Glutamatergic neuron (in vitro differentiated cells): ENCODE data around the gene GRM4. TPM values are rescaled to one million over a fixed set of nuclear protein-coding genes. Genes with fewer than 3 reads are reported as not detected.

Experiments used
- DNase-seq: peaks from one replicate; pipeline ENCODE4 v3.0.0; 2022
- H3K27ac Mint-ChIP-seq: one replicate; pipeline ENCODE4 v1.8.0; 2020; ENCODE audit warnings: mild to moderate bottlenecking, mixed read lengths, inconsistent platforms; ENCODE audit not compliant: unreplicated experiment
- H3K27me3 Mint-ChIP-seq: one replicate; pipeline ENCODE4 v1.8.0; 2020; ENCODE audit warnings: mild to moderate bottlenecking, moderate library complexity, mixed read lengths, inconsistent platforms; ENCODE audit not compliant: unreplicated experiment
- H3K36me3 Mint-ChIP-seq: one replicate; pipeline ENCODE4 v1.8.0; 2020; ENCODE audit warnings: mild to moderate bottlenecking, mixed read lengths, inconsistent platforms; ENCODE audit not compliant: unreplicated experiment
- H3K4me1 Mint-ChIP-seq: one replicate; pipeline ENCODE4 v1.8.0; 2020; ENCODE audit warnings: mild to moderate bottlenecking, low read depth, mixed read lengths, inconsistent platforms; ENCODE audit not compliant: unreplicated experiment
- H3K4me3 Mint-ChIP-seq: one replicate; pipeline ENCODE4 v1.8.0; 2020; ENCODE audit warnings: mild to moderate bottlenecking, mixed read lengths, inconsistent platforms; ENCODE audit not compliant: unreplicated experiment
- H3K9me3 Mint-ChIP-seq: one replicate; pipeline ENCODE4 v1.8.0; 2020; ENCODE audit warnings: mild to moderate bottlenecking, moderate library complexity, mixed read lengths, inconsistent platforms; ENCODE audit not compliant: unreplicated experiment
- total RNA-seq: library from RNA; stranded (reverse); fragmentation: NEBNext Ultra II Directional; extraction: Animal tissue kit (Norgen Biotek cat#: 25700); gene quantifications from one replicate; pipeline ENCODE4 v1.2.1, GENCODE V29; 2021; ENCODE audit not compliant: unreplicated experiment
- TF ChIP-seq, protein P1 (sequence below): fragments of 200-600 bp; sonication (generic); IDR thresholded peaks from one replicate; pipeline ENCODE4 v1.5.0; 2021; ENCODE audit not compliant: partially characterized antibody, unreplicated experiment

Gene GRM4
- total RNA-seq, 1 donor from 2014 or later: 119 TPM

DNA sequence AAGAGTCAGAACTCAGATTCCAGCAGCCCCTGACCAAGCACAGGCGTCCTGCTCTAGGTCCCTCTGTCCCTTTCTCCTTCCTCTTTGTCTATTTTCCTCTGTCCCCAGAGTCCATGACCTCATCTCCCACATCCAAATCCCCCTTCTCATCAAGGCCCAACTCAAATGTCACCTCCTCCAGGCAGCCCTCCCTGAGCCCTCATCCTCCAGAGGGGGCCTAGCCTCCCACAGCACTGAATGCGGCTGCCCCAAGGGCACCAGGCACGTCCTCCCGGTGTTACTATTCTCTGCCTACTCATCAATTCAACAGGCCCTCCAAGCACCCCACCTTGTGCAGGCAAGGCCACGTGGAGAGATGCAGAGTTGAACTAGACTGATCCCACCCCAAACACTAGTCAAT lies 49.7 kb downstream of the GRM4 start:
- Mint-ChIP-seq H3K4me3 (peak overlapping the region; percentile 21), H3K27me3 (peaks cover 16% of the 10 kb centered on the region), H3K9me3 (peaks cover 8% of the 10 kb centered on the region), H3K27ac (peak overlapping the region; percentile 70), H3K4me1 (peaks cover 31% of the 10 kb centered on the region), H3K36me3 (no peaks in the 10 kb centered on the region)
- TF ChIP-seq, protein P1, sequence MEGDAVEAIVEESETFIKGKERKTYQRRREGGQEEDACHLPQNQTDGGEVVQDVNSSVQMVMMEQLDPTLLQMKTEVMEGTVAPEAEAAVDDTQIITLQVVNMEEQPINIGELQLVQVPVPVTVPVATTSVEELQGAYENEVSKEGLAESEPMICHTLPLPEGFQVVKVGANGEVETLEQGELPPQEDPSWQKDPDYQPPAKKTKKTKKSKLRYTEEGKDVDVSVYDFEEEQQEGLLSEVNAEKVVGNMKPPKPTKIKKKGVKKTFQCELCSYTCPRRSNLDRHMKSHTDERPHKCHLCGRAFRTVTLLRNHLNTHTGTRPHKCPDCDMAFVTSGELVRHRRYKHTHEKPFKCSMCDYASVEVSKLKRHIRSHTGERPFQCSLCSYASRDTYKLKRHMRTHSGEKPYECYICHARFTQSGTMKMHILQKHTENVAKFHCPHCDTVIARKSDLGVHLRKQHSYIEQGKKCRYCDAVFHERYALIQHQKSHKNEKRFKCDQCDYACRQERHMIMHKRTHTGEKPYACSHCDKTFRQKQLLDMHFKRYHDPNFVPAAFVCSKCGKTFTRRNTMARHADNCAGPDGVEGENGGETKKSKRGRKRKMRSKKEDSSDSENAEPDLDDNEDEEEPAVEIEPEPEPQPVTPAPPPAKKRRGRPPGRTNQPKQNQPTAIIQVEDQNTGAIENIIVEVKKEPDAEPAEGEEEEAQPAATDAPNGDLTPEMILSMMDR: no peak
- no peak for DNase-seq

DNA sequence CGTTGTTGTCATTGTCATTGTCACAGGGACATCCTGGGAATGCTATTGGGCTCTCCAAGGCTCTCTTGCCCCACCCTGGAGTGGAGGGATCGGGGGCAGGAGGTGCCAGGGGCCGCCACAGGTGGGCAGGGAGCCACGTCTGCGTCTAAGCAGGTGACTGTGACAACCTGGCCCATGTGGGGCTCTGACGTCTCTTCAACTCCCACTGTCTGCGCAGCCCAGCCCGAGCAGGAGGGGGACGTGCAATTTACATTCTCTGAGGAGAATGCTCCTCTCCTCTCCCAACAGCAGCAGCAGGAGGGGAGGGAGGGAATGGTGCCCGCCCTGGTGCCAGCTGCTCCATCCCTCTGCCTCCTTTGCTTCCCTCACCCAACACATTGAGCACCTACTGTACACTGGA lies 50.1 kb downstream of the GRM4 start:
- Mint-ChIP-seq H3K4me3 (no peak overlapping the region), H3K9me3 (peaks cover 8% of the 10 kb centered on the region), H3K27me3 (peaks cover 16% of the 10 kb centered on the region), H3K36me3 (no peaks in the 10 kb centered on the region), H3K27ac (peak overlapping the region; percentile 70), H3K4me1 (peaks cover 28% of the 10 kb centered on the region)
- TF ChIP-seq, protein P1: no peak
- no peak for DNase-seq

DNA sequence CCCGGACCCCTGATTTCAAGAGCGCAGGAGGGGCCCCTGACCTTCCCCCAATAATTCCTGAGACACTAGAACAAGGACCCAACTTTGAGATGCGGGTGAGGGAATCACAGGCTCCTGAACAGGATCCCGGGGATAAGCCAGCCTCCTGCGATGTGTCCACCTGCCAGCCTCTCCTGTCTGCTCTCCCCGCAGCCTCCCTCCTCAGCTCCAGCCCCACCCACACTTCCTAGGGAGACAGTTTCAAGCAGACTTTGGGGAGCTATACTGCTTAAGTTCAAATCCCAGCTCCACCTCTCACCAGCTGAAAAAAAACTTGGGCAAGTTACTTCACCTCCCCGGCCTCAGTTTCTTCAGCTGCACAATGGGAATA lies 50.8 kb downstream of the GRM4 start:
- H3K9me3 Mint-ChIP-seq: peaks cover 8% of the 10 kb centered on the region
- no peak overlapping the region for H3K4me3 Mint-ChIP-seq
- H3K4me1 Mint-ChIP-seq: peaks cover 22% of the 10 kb centered on the region
- TF ChIP-seq, protein P1: no peak
- H3K27ac Mint-ChIP-seq: no peak overlapping the region
- DNase-seq: no peak
- no peaks in the 10 kb centered on the region for H3K36me3 Mint-ChIP-seq
- H3K27me3 Mint-ChIP-seq: peaks cover 13% of the 10 kb centered on the region

DNA sequence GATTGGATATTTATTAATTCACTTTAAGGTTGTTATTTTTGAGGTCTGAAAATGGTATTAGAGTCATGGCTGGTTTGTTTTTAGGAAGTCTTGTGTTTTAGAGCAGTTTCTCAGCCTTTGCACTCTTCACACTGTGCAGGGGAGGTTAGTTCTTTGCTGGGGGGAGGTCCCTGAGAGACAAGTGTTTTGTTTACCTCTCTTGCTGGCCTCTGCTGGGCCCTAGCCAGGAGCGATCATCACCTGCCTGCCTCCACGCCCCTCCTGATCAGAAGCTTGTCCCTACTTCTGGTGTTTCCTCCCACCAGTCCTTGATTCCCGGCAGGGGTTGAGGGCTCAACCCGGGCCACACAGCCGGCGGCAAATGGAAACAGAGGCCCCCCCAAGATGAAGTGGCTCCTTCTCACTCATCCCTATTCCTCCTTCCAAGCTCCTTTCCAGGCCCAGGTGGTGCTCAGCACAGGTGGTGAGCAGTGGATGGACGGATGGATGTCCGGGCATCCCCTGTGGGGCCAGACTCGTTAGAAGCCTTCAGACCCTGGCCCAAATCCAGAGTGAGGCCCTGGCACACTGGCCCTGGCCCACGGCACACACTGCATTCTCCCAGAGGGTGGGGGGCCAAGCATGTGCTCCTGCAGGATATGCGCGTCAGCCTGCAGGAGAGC lies 51.3 kb downstream of the GRM4 start:
- TF ChIP-seq, protein P1: no peak
- Mint-ChIP-seq H3K27me3 (peaks cover 10% of the 10 kb centered on the region), H3K27ac (no peak overlapping the region), H3K36me3 (no peaks in the 10 kb centered on the region), H3K4me1 (peaks cover 17% of the 10 kb centered on the region), H3K4me3 (no peak overlapping the region), H3K9me3 (peaks cover 6% of the 10 kb centered on the region)
- DNase-seq: no peak

DNA sequence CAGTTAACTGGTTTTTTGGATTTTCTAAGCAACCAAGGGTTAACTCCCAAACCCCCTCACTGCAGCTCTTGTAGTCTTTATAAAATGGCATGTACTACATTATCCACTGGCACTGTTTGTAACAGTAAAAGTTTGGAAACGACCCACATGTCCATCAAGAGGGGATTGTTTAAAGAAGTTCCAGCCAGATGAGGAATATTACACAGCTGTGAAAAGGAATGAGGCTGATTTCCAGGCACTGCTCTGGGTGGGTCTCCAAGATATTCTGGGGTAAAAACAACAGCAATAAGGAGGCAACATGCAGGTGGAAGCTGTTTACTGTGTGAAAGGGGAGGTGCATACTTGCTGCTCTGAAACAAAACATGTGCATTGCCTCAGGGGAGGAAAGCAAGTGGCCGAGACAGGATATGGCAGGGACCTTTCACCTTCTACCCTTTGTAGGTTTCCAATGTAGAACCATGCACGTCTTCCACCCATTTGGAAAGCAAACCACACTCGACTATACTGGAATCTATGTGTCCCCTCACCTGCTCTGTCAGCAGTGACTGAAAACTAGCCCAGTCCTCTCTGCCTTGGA lies 51.9 kb downstream of the GRM4 start:
- no peak for DNase-seq
- H3K27me3 Mint-ChIP-seq: peaks cover 10% of the 10 kb centered on the region
- H3K4me3 Mint-ChIP-seq: no peak overlapping the region
- no peaks in the 10 kb centered on the region for H3K36me3 Mint-ChIP-seq
- peaks cover 10% of the 10 kb centered on the region for H3K9me3 Mint-ChIP-seq
- TF ChIP-seq, protein P1: no peak
- H3K27ac Mint-ChIP-seq: no peak overlapping the region
- peaks cover 14% of the 10 kb centered on the region for H3K4me1 Mint-ChIP-seq
